Measurements from ENCODE around the gene TRAPPC2.

DNA sequence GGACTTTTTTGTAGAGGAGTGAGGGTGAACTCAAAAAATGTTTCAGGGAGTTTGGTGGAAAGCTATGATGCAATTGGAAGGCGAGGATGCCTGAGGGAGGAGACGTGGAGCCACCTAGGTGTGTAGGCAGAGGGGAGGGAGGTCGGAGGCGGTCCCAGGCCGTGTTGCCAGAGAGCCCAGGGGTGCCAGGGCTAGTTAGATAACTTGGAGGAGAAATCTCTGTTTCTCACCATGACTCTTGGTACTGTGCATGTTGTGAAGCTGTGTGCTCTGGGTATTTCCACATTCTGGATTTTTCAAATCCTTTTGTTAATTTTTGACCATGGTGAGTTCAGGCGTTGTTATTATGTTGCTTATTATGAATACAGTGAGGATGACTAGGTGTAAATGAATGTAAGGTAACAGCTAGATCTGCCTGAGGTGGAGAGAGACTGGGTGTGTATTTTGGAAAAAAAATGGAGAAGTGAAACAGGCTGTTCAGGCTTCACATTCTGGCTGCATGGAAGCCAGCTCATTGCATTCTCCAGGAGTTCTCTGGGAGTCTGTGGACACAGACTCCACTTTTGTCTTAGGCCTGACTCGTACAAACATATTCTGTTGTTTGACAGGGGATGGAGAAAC lies 41.0 kb downstream of the TRAPPC2 start:
- TF ChIP-seq, protein P1, sequence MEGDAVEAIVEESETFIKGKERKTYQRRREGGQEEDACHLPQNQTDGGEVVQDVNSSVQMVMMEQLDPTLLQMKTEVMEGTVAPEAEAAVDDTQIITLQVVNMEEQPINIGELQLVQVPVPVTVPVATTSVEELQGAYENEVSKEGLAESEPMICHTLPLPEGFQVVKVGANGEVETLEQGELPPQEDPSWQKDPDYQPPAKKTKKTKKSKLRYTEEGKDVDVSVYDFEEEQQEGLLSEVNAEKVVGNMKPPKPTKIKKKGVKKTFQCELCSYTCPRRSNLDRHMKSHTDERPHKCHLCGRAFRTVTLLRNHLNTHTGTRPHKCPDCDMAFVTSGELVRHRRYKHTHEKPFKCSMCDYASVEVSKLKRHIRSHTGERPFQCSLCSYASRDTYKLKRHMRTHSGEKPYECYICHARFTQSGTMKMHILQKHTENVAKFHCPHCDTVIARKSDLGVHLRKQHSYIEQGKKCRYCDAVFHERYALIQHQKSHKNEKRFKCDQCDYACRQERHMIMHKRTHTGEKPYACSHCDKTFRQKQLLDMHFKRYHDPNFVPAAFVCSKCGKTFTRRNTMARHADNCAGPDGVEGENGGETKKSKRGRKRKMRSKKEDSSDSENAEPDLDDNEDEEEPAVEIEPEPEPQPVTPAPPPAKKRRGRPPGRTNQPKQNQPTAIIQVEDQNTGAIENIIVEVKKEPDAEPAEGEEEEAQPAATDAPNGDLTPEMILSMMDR (IDR thresholded peaks at IDR 0.05; ENCODE audit: low read depth, low read length, poor library complexity, severe bottlenecking), result no peak
- TF ChIP-seq EZH2phosphoT487 (IDR thresholded peaks at IDR 0.05; ENCODE audit: borderline replicate concordance, low read length), result no peak

All from DOHH2 (cell line).